ENCODE data around the gene BRSK2. TPM values are rescaled to one million over a fixed set of nuclear protein-coding genes. Genes with fewer than 3 reads are reported as not detected.
A peak's percentile ranks its signal among the peaks of the same experiment; 100 is the strongest.
"Not testable (repeated sequence)": the region's sequence is repeated elsewhere in the genome, so short reads cannot be mapped to it uniquely, and the experiment has no call there.

Gene BRSK2
- total RNA-seq, result under 1 TPM in 4 of 6 donors, not detected in 2; 0.11 to 0.54 (median 0.25) TPM

DNA sequence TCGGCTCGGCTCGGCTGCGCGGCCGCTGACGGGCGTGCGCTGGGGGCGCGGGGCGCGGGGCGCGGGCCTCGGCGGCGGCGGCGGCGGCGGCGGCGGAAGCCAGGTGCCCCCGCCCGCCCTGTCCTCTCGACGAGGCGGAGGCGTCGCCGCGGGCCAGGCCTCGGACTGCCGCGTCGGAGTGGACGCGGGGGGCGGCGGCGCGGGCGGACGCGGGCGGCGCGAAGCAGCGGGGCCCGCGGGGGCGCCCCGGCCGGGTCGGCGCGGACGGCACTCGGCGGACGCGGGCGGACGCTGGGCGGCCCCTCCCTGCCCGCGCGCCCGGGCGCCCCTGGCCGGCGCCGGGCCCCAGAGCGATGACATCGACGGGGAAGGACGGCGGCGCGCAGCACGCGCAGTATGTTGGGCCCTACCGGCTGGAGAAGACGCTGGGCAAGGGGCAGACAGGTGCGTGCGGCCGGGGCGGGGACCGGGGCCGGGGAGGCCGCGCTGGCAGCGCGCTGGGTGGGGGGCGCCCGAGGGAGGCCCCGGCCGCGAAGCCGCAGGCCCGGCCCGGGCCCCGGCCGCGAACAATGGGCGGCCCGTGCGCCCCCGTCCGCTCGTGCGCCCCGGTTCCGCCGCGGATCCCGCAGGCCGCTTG lies at the start of gene BRSK2:
Gene BRSK2 (plus strand): TSS at position 3 of the 637 bp plus-strand sequence. CDS start 351 bp downstream, at position 354.
- Histone ChIP-seq H3K4me1 (peaks cover 12 to 21% (median 14%) of the 10 kb centered on the region in 4 donors), H3K27ac (peak within 1 kb of the TSS in 2 of 4 donors; percentile 50 to 66), H3K4me3 (peak within 1 kb of the TSS; percentile 23 to 51 (median 44)), H3K27me3 (peaks cover 0 to 43% (median 17%) of the 10 kb centered on the region in 4 donors), H3K9me3 (no peaks in the 10 kb centered on the region), H3K36me3 (no peaks in the 10 kb centered on the region)
- no peak for ATAC-seq (ENCODE audit: low FRiP score in 2 of 2)
- WGBS, 2 donors, result 0 to 1% methylated on average over 10 to 34 of the region's 119 CpGs
- TF ChIP-seq POLR2A (IDR thresholded peaks at IDR 0.05), result no peak
- TF ChIP-seq, protein P1, sequence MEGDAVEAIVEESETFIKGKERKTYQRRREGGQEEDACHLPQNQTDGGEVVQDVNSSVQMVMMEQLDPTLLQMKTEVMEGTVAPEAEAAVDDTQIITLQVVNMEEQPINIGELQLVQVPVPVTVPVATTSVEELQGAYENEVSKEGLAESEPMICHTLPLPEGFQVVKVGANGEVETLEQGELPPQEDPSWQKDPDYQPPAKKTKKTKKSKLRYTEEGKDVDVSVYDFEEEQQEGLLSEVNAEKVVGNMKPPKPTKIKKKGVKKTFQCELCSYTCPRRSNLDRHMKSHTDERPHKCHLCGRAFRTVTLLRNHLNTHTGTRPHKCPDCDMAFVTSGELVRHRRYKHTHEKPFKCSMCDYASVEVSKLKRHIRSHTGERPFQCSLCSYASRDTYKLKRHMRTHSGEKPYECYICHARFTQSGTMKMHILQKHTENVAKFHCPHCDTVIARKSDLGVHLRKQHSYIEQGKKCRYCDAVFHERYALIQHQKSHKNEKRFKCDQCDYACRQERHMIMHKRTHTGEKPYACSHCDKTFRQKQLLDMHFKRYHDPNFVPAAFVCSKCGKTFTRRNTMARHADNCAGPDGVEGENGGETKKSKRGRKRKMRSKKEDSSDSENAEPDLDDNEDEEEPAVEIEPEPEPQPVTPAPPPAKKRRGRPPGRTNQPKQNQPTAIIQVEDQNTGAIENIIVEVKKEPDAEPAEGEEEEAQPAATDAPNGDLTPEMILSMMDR (IDR thresholded peaks at IDR 0.05), result no peak
- TF ChIP-seq EP300 (IDR thresholded peaks at IDR 0.05), result no peak
- TF ChIP-seq POLR2AphosphoS5 (IDR thresholded peaks at IDR 0.05), result no peak
- peak in 1 of 2 donors; percentile 88 for DNase-seq

DNA sequence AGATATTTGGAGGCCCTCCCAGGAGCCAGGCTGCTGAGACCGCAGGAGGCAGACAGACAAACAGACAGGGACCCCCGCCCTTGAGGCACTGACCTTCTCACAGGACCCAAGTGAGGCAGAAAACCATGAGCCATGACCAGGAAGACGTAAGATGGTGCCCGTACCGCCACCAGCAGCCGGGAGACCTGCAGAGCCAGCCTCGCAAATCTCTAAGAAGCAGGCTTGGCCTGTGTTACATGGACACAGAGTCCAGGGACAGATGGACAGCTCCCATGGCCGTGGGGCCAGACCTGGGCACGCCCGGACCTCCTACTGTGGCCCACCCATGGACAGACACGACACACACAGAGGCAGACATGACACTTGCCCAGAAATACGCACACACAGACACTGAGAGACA lies 49.6 kb upstream of the BRSK2 start:
- DNase-seq (no peak), ATAC-seq (ENCODE audit: low FRiP score in 2 of 2) (no peak)
- TF ChIP-seq EP300 (IDR thresholded peaks at IDR 0.05), result no peak
- no peak for TF ChIP-seq POLR2AphosphoS5 (IDR thresholded peaks at IDR 0.05)
- TF ChIP-seq POLR2A (IDR thresholded peaks at IDR 0.05), result no peak
- TF ChIP-seq, protein P1 (IDR thresholded peaks at IDR 0.05), result no peak
- Histone ChIP-seq H3K36me3 (no peaks in the 10 kb centered on the region), H3K27me3 (no peaks in the 10 kb centered on the region), H3K9me3 (no peaks in the 10 kb centered on the region), H3K4me3 (no peak overlapping the region), H3K27ac (no peak overlapping the region), H3K4me1 (peaks cover 13 to 31% (median 19%) of the 10 kb centered on the region in 4 donors)
- 65 to 79% methylated on average over 5 to 12 of the region's 12 CpGs for WGBS, 2 donors

DNA sequence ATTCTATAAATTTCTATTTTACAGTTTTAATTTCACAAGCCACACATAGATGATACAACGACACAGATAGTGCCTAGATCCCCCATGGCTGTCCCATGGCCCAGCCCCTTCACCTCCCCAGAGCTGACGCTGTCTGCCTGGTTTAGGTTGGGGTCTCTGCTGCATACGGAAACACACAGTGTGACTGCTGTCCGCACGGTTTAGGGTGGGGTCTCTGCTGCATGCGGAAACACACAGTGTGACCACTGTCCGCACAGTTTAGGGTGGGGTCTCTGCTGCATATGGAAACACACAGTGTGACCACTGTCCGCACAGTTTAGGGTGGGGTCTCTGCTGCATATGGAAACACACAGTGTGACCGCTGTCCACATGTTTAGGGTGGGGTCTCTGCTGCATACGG lies 48.5 kb upstream of the BRSK2 start:
- peaks cover 2 to 20% (median 7%) of the 10 kb centered on the region in 4 donors for H3K4me1 ChIP-seq
- H3K4me3 ChIP-seq; ATAC-seq (ENCODE audit: low FRiP score in 2 of 2); H3K27ac ChIP-seq; DNase-seq; H3K27me3 ChIP-seq; H3K9me3 ChIP-seq; H3K36me3 ChIP-seq: not testable (repeated sequence)
- 81 to 86% methylated on average over 8 to 10 of the region's 10 CpGs for WGBS, 2 donors

DNA sequence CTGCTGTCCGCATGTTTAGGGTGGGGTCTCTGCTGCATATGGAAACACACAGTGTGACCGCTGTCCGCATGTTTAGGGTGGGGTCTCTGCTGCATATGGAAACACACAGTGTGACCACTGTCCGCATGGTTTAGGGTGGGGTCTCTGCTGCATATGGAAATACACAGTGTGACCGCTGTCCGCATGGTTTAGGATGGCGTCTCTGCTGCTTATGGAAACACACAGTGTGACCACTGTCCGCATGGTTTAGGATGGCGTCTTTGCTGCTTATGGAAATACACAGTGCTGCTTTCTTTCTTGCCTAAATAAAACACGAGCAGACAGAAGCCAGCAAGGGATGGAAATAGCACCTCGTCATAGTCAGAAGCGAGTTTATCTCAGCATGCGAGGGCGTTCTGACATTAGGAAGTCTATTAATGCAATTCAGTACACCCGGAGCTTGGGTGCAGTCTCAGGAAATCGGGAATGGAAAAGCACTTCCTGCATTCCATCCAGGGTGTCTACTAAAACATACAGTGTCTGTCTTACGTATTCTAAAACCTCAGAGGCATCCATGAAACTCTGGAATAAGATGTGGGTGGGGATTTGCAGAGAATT lies 47.7 kb upstream of the BRSK2 start:
- peaks cover 0 to 14% (median 3%) of the 10 kb centered on the region in 4 donors for H3K4me1 ChIP-seq
- H3K27ac ChIP-seq, result no peak overlapping the region
- ATAC-seq (ENCODE audit: low FRiP score in 2 of 2), result no peak
- TF ChIP-seq POLR2A (IDR thresholded peaks at IDR 0.05) (no peak), POLR2AphosphoS5 (IDR thresholded peaks at IDR 0.05) (no peak), EP300 (IDR thresholded peaks at IDR 0.05) (no peak)
- TF ChIP-seq, protein P1 (IDR thresholded peaks at IDR 0.05), result no peak
- no peaks in the 10 kb centered on the region for H3K9me3 ChIP-seq
- DNase-seq, result no peak
- H3K4me3 ChIP-seq, result no peak overlapping the region
- WGBS, 2 donors, result 40 to 50% methylated on average over 14 to 17 of the region's 17 CpGs
- H3K27me3 ChIP-seq, result no peaks in the 10 kb centered on the region
- H3K36me3 ChIP-seq, result no peaks in the 10 kb centered on the region

DNA sequence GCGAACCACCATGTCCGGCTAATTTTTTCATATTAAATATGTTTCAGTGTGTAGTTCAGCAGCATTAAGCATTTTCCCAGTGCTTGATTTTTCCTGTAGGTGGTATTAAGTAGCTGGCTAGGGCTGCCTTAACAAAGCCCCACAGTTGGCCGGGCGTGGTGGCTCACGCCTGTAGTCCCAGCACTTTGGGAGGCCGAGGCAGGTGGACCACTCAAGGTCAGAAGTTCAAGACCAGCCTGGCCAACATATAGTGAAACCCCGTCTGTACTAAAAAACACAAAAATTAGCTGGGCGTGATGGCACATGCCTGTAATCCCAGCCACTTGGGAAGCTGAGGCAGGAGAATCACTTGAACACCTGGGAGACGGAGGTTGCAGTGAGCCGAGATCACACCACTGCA lies 46.8 kb upstream of the BRSK2 start:
- no peak overlapping the region for H3K4me3 ChIP-seq
- WGBS, 2 donors, result 93 to 94% methylated on average over 10 of the region's 10 CpGs
- H3K9me3 ChIP-seq, result no peaks in the 10 kb centered on the region
- no peaks in the 10 kb centered on the region for H3K36me3 ChIP-seq
- TF ChIP-seq, protein P1 (IDR thresholded peaks at IDR 0.05), result no peak
- TF ChIP-seq EP300 (IDR thresholded peaks at IDR 0.05) (no peak), POLR2AphosphoS5 (IDR thresholded peaks at IDR 0.05) (no peak), POLR2A (IDR thresholded peaks at IDR 0.05) (no peak)
- H3K27me3 ChIP-seq, result no peaks in the 10 kb centered on the region
- no peak for ATAC-seq (ENCODE audit: low FRiP score in 2 of 2)
- H3K4me1 ChIP-seq, result peaks cover 0 to 6% (median 0%) of the 10 kb centered on the region in 4 donors
- no peak overlapping the region for H3K27ac ChIP-seq
- DNase-seq, result no peak

Data from upper lobe of left lung (tissue), 6 donors.